Ishikawa (cell line): ENCODE data around the gene SPRING1.

Experiments
- CEBPB ChIP-seq: IDR thresholded peaks from 2 replicates; pipeline ENCODE4 v1.6.1; 2012
- CREB1 ChIP-seq: IDR thresholded peaks from 2 replicates; pipeline ENCODE4 v1.6.1; 2012; ENCODE audit warnings: low read depth
- EGR1 ChIP-seq: IDR thresholded peaks from 2 replicates; pipeline ENCODE4 v1.6.1; 2012
- EP300 ChIP-seq: IDR thresholded peaks from 2 replicates; pipeline ENCODE4 v1.6.1; 2012; ENCODE audit warnings: borderline replicate concordance
- FOXM1 ChIP-seq: IDR thresholded peaks from 2 replicates; pipeline ENCODE4 v1.6.1; 2012; ENCODE audit warnings: low read depth, borderline replicate concordance
- MAX ChIP-seq: IDR thresholded peaks from 2 replicates; pipeline ENCODE4 v1.6.1; 2012
- NFIC ChIP-seq: IDR thresholded peaks from 2 replicates; pipeline ENCODE4 v1.6.1; 2012
- RAD21 ChIP-seq: IDR thresholded peaks from 2 replicates; pipeline ENCODE4 v1.6.1; 2012; ENCODE audit warnings: low read depth
- TAF1 ChIP-seq: IDR thresholded peaks from 2 replicates; pipeline ENCODE4 v1.6.1; 2012; ENCODE audit warnings: low read depth, mild to moderate bottlenecking
- TCF12 ChIP-seq: IDR thresholded peaks from 2 replicates; pipeline ENCODE4 v1.6.1; 2012; ENCODE audit warnings: low read depth
- TEAD4 ChIP-seq: IDR thresholded peaks from 2 replicates; pipeline ENCODE4 v1.6.1; 2012
- USF1 ChIP-seq: IDR thresholded peaks from 2 replicates; pipeline ENCODE4 v1.6.1; 2012
- YY1 ChIP-seq: IDR thresholded peaks from 2 replicates; pipeline ENCODE4 v1.6.1; 2012; ENCODE audit warnings: low read depth
- ZBTB7A ChIP-seq: IDR thresholded peaks from 2 replicates; pipeline ENCODE4 v1.6.1; 2012; ENCODE audit warnings: low read depth
- TF ChIP-seq, protein P1 (sequence below): IDR thresholded peaks from 2 replicates; pipeline ENCODE4 v1.6.1; 2012; ENCODE audit warnings: low read depth, mild to moderate bottlenecking

Gene SPRING1, protein sequence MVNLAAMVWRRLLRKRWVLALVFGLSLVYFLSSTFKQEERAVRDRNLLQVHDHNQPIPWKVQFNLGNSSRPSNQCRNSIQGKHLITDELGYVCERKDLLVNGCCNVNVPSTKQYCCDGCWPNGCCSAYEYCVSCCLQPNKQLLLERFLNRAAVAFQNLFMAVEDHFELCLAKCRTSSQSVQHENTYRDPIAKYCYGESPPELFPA

GRCh38 chr12:116737774-116738657 lies at the start of gene SPRING1, which contains the start of gene RNFT2:
Gene SPRING1, minus strand, starts transcription at chr12:116738069. Its CDS starts 169 bp downstream, at chr12:116737900.
Gene RNFT2, plus strand, starts transcription at chr12:116738315. Its CDS starts 2,183 bp downstream, at chr12:116740498.
- TF ChIP-seq YY1 = 0 out of 2 replicates have a peak, but pooled peaks have one; percentile 34
- peak; percentile 18; the same call in 1 of the 2 replicates for TF ChIP-seq TEAD4
- TF ChIP-seq CEBPB = no peak
- TF ChIP-seq ZBTB7A = no peak
- no peak for TF ChIP-seq EP300
- no peak for TF ChIP-seq EGR1
- TF ChIP-seq TAF1 = peak; percentile 66
- TF ChIP-seq MAX = peak; percentile 78
- TF ChIP-seq RAD21 = no peak
- TF ChIP-seq CREB1 = peak; percentile 74
- TF ChIP-seq FOXM1 = peak; percentile 96
- peak; percentile 91 for TF ChIP-seq USF1
- TF ChIP-seq TCF12 = 0 out of 2 replicates have a peak, but pooled peaks have one; percentile 53
- TF ChIP-seq, protein P1, sequence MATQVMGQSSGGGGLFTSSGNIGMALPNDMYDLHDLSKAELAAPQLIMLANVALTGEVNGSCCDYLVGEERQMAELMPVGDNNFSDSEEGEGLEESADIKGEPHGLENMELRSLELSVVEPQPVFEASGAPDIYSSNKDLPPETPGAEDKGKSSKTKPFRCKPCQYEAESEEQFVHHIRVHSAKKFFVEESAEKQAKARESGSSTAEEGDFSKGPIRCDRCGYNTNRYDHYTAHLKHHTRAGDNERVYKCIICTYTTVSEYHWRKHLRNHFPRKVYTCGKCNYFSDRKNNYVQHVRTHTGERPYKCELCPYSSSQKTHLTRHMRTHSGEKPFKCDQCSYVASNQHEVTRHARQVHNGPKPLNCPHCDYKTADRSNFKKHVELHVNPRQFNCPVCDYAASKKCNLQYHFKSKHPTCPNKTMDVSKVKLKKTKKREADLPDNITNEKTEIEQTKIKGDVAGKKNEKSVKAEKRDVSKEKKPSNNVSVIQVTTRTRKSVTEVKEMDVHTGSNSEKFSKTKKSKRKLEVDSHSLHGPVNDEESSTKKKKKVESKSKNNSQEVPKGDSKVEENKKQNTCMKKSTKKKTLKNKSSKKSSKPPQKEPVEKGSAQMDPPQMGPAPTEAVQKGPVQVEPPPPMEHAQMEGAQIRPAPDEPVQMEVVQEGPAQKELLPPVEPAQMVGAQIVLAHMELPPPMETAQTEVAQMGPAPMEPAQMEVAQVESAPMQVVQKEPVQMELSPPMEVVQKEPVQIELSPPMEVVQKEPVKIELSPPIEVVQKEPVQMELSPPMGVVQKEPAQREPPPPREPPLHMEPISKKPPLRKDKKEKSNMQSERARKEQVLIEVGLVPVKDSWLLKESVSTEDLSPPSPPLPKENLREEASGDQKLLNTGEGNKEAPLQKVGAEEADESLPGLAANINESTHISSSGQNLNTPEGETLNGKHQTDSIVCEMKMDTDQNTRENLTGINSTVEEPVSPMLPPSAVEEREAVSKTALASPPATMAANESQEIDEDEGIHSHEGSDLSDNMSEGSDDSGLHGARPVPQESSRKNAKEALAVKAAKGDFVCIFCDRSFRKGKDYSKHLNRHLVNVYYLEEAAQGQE = no peak
- no peak for TF ChIP-seq NFIC

GRCh38 chr12:116784238-116784612 lies 46.4 kb upstream of the SPRING1 start:
- peak; percentile 66 for TF ChIP-seq YY1
- TF ChIP-seq NFIC = no peak
- no peak for TF ChIP-seq CEBPB
- no peak for TF ChIP-seq TEAD4
- TF ChIP-seq USF1 = peak; percentile 81
- TF ChIP-seq EGR1 = no peak
- no peak for TF ChIP-seq FOXM1

DNA sequence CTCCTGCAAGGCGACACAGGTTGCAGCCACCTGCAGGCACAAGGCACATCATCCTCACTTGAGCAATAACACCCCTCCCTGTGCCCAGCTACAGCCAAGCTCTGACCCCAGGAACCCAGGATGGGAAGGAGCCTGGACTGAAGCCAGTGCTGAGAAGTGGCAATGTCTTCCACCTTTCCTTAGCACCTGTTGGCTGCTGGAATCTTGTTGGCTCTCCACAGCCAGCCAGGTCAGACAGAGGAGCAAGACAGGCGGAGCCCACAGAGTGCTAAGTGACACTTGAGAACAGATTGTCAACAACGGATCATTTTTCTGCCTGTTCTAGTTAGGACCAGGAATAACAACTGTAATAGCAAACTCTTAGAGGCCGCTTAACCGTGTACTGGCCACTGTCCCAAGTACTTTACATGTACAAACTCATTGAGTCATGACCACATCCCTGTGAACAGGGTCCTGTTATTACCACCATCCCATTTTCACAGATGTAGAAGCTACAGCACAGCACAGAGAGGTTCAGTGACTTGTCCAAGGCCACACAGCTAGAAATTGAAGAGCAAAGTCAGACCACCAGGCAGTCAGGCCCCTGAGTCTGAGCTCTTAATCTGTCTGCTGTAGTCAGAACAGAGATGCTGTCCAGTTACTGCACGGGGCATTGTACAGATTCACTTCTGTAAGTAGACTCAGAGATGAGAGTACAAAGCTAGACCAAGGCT lies 45.8 kb upstream of the SPRING1 start:
- TF ChIP-seq USF1 (no peak), EP300 (no peak), MAX (no peak), TEAD4 (no peak), FOXM1 (no peak), CEBPB (no peak), ZBTB7A (no peak), RAD21 (no peak), NFIC (no peak), EGR1 (no peak), TAF1 (no peak), CREB1 (no peak), YY1 (no peak)
- TF ChIP-seq, protein P1 = no peak

DNA sequence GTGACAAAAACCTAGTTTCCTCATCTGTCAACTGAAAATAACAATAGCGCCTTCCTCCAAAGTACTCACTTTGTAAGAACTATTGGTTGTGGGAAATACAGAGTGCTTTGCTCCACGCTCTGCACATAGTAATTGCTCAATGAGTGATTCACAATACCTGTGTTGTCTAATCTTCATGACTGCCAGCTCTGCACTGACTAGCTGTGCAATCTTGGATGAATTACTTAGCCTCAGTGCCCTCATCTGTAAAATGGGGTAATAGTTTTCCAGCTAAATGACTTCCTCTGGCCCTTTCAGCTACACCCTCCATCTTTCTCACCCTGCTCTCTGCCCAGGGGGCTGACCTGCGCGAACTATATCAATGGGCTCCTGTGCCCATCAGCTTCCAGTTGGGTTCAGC lies 43.1 kb upstream of the SPRING1 start:
- no peak for TF ChIP-seq CEBPB
- no peak for TF ChIP-seq ZBTB7A
